ENCODE data around the gene TMEM221.

- TF ChIP-seq POLR2AphosphoS5 (IDR thresholded peaks at IDR 0.05; ENCODE audit: insufficient read depth in 1 of 2, low read depth in 1 of 2), result no peak
- TF ChIP-seq, protein P1, sequence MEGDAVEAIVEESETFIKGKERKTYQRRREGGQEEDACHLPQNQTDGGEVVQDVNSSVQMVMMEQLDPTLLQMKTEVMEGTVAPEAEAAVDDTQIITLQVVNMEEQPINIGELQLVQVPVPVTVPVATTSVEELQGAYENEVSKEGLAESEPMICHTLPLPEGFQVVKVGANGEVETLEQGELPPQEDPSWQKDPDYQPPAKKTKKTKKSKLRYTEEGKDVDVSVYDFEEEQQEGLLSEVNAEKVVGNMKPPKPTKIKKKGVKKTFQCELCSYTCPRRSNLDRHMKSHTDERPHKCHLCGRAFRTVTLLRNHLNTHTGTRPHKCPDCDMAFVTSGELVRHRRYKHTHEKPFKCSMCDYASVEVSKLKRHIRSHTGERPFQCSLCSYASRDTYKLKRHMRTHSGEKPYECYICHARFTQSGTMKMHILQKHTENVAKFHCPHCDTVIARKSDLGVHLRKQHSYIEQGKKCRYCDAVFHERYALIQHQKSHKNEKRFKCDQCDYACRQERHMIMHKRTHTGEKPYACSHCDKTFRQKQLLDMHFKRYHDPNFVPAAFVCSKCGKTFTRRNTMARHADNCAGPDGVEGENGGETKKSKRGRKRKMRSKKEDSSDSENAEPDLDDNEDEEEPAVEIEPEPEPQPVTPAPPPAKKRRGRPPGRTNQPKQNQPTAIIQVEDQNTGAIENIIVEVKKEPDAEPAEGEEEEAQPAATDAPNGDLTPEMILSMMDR (IDR thresholded peaks at IDR 0.05), result no peak
- no peak for TF ChIP-seq POLR2A (IDR thresholded peaks at IDR 0.05)
Observed at GRCh38 chr19:17447704-17448130, 751 bp downstream of the TMEM221 start.
